ENCODE results near the gene AHI1. TPM values are rescaled to one million over a fixed set of nuclear protein-coding genes. Genes with fewer than 3 reads are reported as not detected.

Gene AHI1
- total and polyA plus RNA-seq, 2 of the 13 experiments (the other 11 are each of a cell fraction or from before 2014, with no cell fraction given) = 7.2 to 18.6 TPM

- TF ChIP-seq NFAT5 (CRISPR knock-in tag; IDR thresholded peaks at IDR 0.05) (no peak), ZNF260 (CRISPR knock-in tag; IDR thresholded peaks at IDR 0.05; ENCODE audit: borderline replicate concordance, low read depth) (no peak), ZBTB38 (CRISPR knock-in tag; IDR thresholded peaks at IDR 0.05) (no peak), RXRA (CRISPR knock-in tag; IDR thresholded peaks at IDR 0.05) (no peak)
Measured at GRCh38 chr6:135254471-135254870, 243.1 kb downstream of the AHI1 start (continued).

GRCh38 chr6:135251498-135252441, 245.8 kb downstream of the AHI1 start:
- intact Hi-C loops (cut with micrococcal nuclease; ENCODE audit: unreplicated experiment) = loop anchor here (5.0 kb wide), 1 partner anchor 171 kb away; no protein-coding TSS in a partner anchor
- POLR2A ChIA-PET = no interaction called here
- 3% methylated on average over 13 of the region's 13 CpGs for WGBS (ENCODE audit: low lambda C conversion rate)
- TF ChIP-seq ZNF597 (CRISPR knock-in tag; IDR thresholded peaks at IDR 0.05) = no peak
- TF ChIP-seq HHEX (CRISPR knock-in tag; IDR thresholded peaks at IDR 0.05) = peak; percentile 69; the same call in 1 of the 2 replicates
- TF ChIP-seq KLF13 (CRISPR knock-in tag; IDR thresholded peaks at IDR 0.05) = no peak
- TF ChIP-seq ZNF205 (CRISPR knock-in tag; IDR thresholded peaks at IDR 0.05) = peak; percentile 17; the same call in 1 of the 2 replicates
- TF ChIP-seq SALL1 (CRISPR knock-in tag; IDR thresholded peaks at IDR 0.05) = peak; percentile 47; the same call in 1 of the 2 replicates
- peak; percentile 25; the same call in 1 of the 2 replicates for TF ChIP-seq MAFF (IDR thresholded peaks at IDR 0.05; ENCODE audit: low read depth, low read length)
- TF ChIP-seq NFKBIZ (CRISPR knock-in tag; IDR thresholded peaks at IDR 0.05) = 0 out of 2 replicates have a peak, but pooled peaks have one; percentile 27
- no peak for TF ChIP-seq KDM5B (CRISPR knock-in tag; IDR thresholded peaks at IDR 0.05; ENCODE audit: borderline replicate concordance)
- no peak for TF ChIP-seq ZNF207 (IDR thresholded peaks at IDR 0.05; ENCODE audit: borderline replicate concordance)
- TF ChIP-seq TCF7L2 (IDR thresholded peaks at IDR 0.05; ENCODE audit: low read depth, low read length) = no peak
- no peak for TF ChIP-seq EED (CRISPR knock-in tag; IDR thresholded peaks at IDR 0.05)
- TF ChIP-seq ARNT2 (CRISPR knock-in tag; IDR thresholded peaks at IDR 0.05; ENCODE audit: low read depth) = no peak

More at GRCh38 chr6:135251498-135252441, 245.8 kb downstream of the AHI1 start:
- Histone ChIP-seq H3K9me3 (ENCODE audit: low read length) (no peaks in the 10 kb centered on the region), H3K36me3 (replicated peaks in 1 of 2; ENCODE audit: control insufficient read depth in 1 of 2, insufficient read depth in 2 of 2, low read length in 2 of 2) (no peaks in the 10 kb centered on the region), H3K9ac (ENCODE audit: insufficient read depth, low read depth, low read length) (no peak overlapping the region), H3K79me2 (ENCODE audit: insufficient read depth, low read length) (no peaks in the 10 kb centered on the region), H3K4me2 (ENCODE audit: low read depth, low read length) (peak overlapping the region; percentile 48), H3K27me3 (ENCODE audit: control insufficient read depth in 1 of 2, insufficient read depth in 2 of 2, low read length in 2 of 2) (no peaks in the 10 kb centered on the region; a peak in 1 of 5 replicates), H3K27ac (ENCODE audit: extremely low read length, insufficient read depth, low read length) (peak overlapping the region; percentile 28), H3K4me3 (replicated peaks in 1 of 3; ENCODE audit: insufficient read depth in 1 of 3, low read depth in 2 of 3, low read length in 3 of 3) (peak overlapping the region in 1 of 3 experiments; percentile 18; a peak in 2 of 6 replicates), H4K20me1 (ENCODE audit: insufficient read depth, low read length) (no peaks in the 10 kb centered on the region), H3K4me1 (ENCODE audit: insufficient read depth, low read length) (peaks cover 39% of the 10 kb centered on the region), H2AFZ (ENCODE audit: low read length) (no peak overlapping the region)
- ATAC-seq = peak; percentile 88
- in situ Hi-C loops (cut with HindIII; ENCODE audit: extremely low pct_ligation_motif_present, low pct_unique_long_range_greater_than_20kb) = no loop called here
- peak; percentile 88 for DNase-seq (ENCODE audit: low spot score)
- peak; percentile 93 for FAIRE-seq
- no TSS peak for BruUV-seq (replicated peaks)
- CTCF ChIA-PET (ENCODE audit: low intra/inter-chr PET ratio, low total read pairs) = no interaction called here
